CD14-positive monocyte (primary cell): ENCODE results near the gene ZNF69. TPM values are rescaled to one million over a fixed set of nuclear protein-coding genes. Genes with fewer than 3 reads are reported as not detected.

Experiments
- DNase-seq, 3 donors: peaks; one replicate each; pipeline ENCODE4 v3.0.0-alpha.2; 2011 to 2022
- H2AFZ ChIP-seq: 2 replicates; pipeline ENCODE4 v1.6.0; 2012; ENCODE audit warnings: mild to moderate bottlenecking, low read depth, low read length, inconsistent platforms; ENCODE audit not compliant: insufficient read depth, poor library complexity, severe bottlenecking
- H3K27ac ChIP-seq, 2 donors: 1 replicate in 1 of 2; 2 replicates in 1 of 2; pipeline ENCODE4 v1.5.1; 2012 to 2013; ENCODE audit warnings: low read length in 2 of 2, control low read depth in 1 of 2, inconsistent platforms in 1 of 2, low read depth in 1 of 2, mild to moderate bottlenecking in 1 of 2
- H3K27me3 ChIP-seq, 2 donors: one replicate each; pipeline versions ENCODE4 v1.6.0 to v1.6.1; 2011 to 2013; ENCODE audit warnings: low read length in 2 of 2; ENCODE audit not compliant: control insufficient read depth in 2 of 2, insufficient read depth in 2 of 2
- H3K36me3 ChIP-seq, 2 donors: replicated peaks in 1 of 2; 1 replicate in 1 of 2; 2 replicates in 1 of 2; pipeline versions ENCODE4 v1.5.1 to v1.6.1; 2012 to 2013; ENCODE audit warnings: low read length in 2 of 2, control low read depth in 1 of 2, inconsistent platforms in 1 of 2, mild to moderate bottlenecking in 1 of 2; ENCODE audit not compliant: insufficient read depth in 2 of 2, control insufficient read depth in 1 of 2
- H3K4me1 ChIP-seq, 2 donors: 1 replicate in 1 of 2; 2 replicates in 1 of 2; pipeline versions ENCODE4 v1.5.1 to v1.6.1; 2012 to 2013; ENCODE audit warnings: low read length in 2 of 2, control low read depth in 1 of 2, inconsistent platforms in 1 of 2, mild to moderate bottlenecking in 1 of 2, moderate library complexity in 1 of 2; ENCODE audit not compliant: insufficient read depth in 2 of 2, control insufficient read depth in 1 of 2
- H3K4me2 ChIP-seq: replicated peaks from 2 replicates; pipeline ENCODE3; 2012; ENCODE audit warnings: low read length, moderate library complexity, mild to moderate bottlenecking; ENCODE audit not compliant: poor library complexity, severe bottlenecking; ENCODE audit errors: extremely low read depth
- H3K4me3 ChIP-seq, 3 experiments: fragments of 200-600 bp in 1 of 3; sonication (generic) in 1 of 3; replicated peaks in 1 of 3; 1 replicate in 2 of 3; 2 replicates in 1 of 3; pipeline ENCODE4 v1.5.1; 2011 to 2013; ENCODE audit warnings: low read length in 3 of 3, mild to moderate bottlenecking in 3 of 3, control low read depth in 2 of 3, low read depth in 2 of 3, inconsistent platforms in 1 of 3, moderate library complexity in 1 of 3
- H3K79me2 ChIP-seq: 2 replicates; pipeline ENCODE4 v1.6.0; 2012; ENCODE audit warnings: mild to moderate bottlenecking, control low read depth, inconsistent platforms, low read length, moderate library complexity; ENCODE audit not compliant: insufficient read depth
- H3K9ac ChIP-seq: 2 replicates; pipeline ENCODE4 v1.6.0; 2017; ENCODE audit warnings: low read length, mild to moderate bottlenecking; ENCODE audit not compliant: insufficient read depth, poor library complexity, severe bottlenecking
- H3K9me3 ChIP-seq, 2 donors: replicated peaks in 1 of 2; 1 replicate in 1 of 2; 2 replicates in 1 of 2; pipeline versions ENCODE4 v1.5.1 to v1.6.1; 2012 to 2013; ENCODE audit warnings: low read length in 2 of 2, control low read depth in 1 of 2; ENCODE audit not compliant: control insufficient read depth in 1 of 2, insufficient read depth in 1 of 2
- H4K20me1 ChIP-seq: 2 replicates; pipeline ENCODE4 v1.6.0; 2012; ENCODE audit warnings: mild to moderate bottlenecking, low read length, control low read depth, moderate library complexity; ENCODE audit not compliant: insufficient read depth
- H3K27ac Mint-ChIP-seq, 7 donors: one replicate each; pipeline ENCODE4 v1.8.0; 2020; ENCODE audit warnings: mild to moderate bottlenecking in 7 of 7, mixed read lengths in 7 of 7, moderate library complexity in 6 of 7, inconsistent platforms in 2 of 7
- H3K27me3 Mint-ChIP-seq, 3 donors: one replicate each; pipeline ENCODE4 v1.8.0; 2021 to 2022; ENCODE audit warnings: low read depth in 3 of 3, mild to moderate bottlenecking in 3 of 3, mixed read lengths in 3 of 3, moderate library complexity in 3 of 3, inconsistent platforms in 1 of 3
- H3K36me3 Mint-ChIP-seq, 2 donors: one replicate each; pipeline ENCODE4 v1.8.0; 2020; ENCODE audit warnings: mixed read lengths in 2 of 2, inconsistent platforms in 1 of 2, mild to moderate bottlenecking in 1 of 2
- H3K4me1 Mint-ChIP-seq: one replicate; pipeline ENCODE4 v1.8.0; 2020; ENCODE audit warnings: mild to moderate bottlenecking, mixed read lengths
- H3K4me3 Mint-ChIP-seq, 2 donors: one replicate each; pipeline ENCODE4 v1.8.0; 2020; ENCODE audit warnings: mild to moderate bottlenecking in 2 of 2, mixed read lengths in 2 of 2, moderate library complexity in 1 of 2
- H3K9me3 Mint-ChIP-seq, 7 donors: one replicate each; pipeline ENCODE4 v1.8.0; 2020 to 2022; ENCODE audit warnings: mixed read lengths in 7 of 7, mild to moderate bottlenecking in 6 of 7, moderate library complexity in 6 of 7, inconsistent platforms in 2 of 7
- WGBS: methylation state at CpG from one replicate; pipeline ENCODE4 v1.1.5; 2013; ENCODE audit warnings: missing lambda C conversion rate; ENCODE audit not compliant: insufficient coverage; 5-methylcytosine and 5-hydroxymethylcytosine counted together
- intact Hi-C, 2 donors: fragments of 100-400 bp; cut with micrococcal nuclease; formaldehyde crosslinking; loops; one replicate each; pipeline versions ENCODE4 v1.15.0 to v1.15.1; 2023
- polyA plus RNA-seq, 3 donors: library from polyadenylated mRNA; depleted of rRNA in 1 of 3; unstranded in 2 of 3; stranded (reverse) in 1 of 3; fragments of 300-500 nt in 2 of 3; fragments of >200 nt in 1 of 3; fragmentation: Illumina TruSeq in 2 of 3; gene quantifications; 1 replicate in 2 of 3; 2 replicates in 1 of 3; pipeline ENCODE4 v1.2.3, GENCODE V29; 2012 to 2021
- TF ChIP-seq, protein P1 (sequence below): fragments of 200-600 bp; IDR thresholded peaks from one replicate; pipeline ENCODE4 v1.8.0; 2022; ENCODE audit warnings: antibody characterized with exemption, mild to moderate bottlenecking

ZNF69 gene
- polyA plus RNA-seq, 3 donors = 0.98 to 1.7 (median 1.1) TPM

DNA sequence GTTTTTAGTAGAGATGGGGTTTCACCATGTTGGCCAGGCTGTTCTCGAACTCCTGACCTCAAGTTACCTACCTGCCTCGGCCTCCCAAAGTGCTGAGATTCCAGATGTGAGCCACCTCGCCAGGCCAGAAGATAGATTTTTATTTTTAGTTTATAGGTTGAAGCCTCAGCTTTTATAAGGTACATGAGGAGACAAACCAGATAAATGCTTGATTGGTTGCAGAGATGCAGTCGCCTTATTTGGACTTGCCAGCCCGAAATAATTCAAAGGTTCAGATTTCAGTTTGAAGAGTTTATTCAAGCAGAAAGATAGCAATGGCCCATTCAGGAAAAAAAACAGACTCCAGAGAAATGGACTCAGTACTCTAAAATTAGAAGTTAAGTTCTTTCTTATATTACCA lies 3.1 kb downstream of the ZNF69 start:
- no peak for DNase-seq
- WGBS = 100% methylated on average over 1 of the region's 5 CpGs
- intact Hi-C loops = no loop called here

GRCh38 chr19:11894851-11895250 lies 7.3 kb downstream of the ZNF69 start:
- Histone ChIP-seq H3K9ac (no peak overlapping the region), H2AFZ (no peak overlapping the region), H3K4me2 (no peak overlapping the region), H3K9me3 (peaks cover 57 to 67% of the 10 kb centered on the region in 2 donors), H4K20me1 (no peaks in the 10 kb centered on the region), H3K4me1 (no peaks in the 10 kb centered on the region), H3K79me2 (peaks cover 34% of the 10 kb centered on the region), H3K36me3 (peaks cover 4 to 22% of the 10 kb centered on the region in 2 donors), H3K27ac (no peak overlapping the region), H3K4me3 (no peak overlapping the region), H3K27me3 (no peaks in the 10 kb centered on the region)
- H3K27ac Mint-ChIP-seq = no peak overlapping the region
- H3K36me3 Mint-ChIP-seq = peaks cover 35 to 49% of the 10 kb centered on the region in 2 donors
- intact Hi-C loops = no loop called here
- TF ChIP-seq, protein P1, sequence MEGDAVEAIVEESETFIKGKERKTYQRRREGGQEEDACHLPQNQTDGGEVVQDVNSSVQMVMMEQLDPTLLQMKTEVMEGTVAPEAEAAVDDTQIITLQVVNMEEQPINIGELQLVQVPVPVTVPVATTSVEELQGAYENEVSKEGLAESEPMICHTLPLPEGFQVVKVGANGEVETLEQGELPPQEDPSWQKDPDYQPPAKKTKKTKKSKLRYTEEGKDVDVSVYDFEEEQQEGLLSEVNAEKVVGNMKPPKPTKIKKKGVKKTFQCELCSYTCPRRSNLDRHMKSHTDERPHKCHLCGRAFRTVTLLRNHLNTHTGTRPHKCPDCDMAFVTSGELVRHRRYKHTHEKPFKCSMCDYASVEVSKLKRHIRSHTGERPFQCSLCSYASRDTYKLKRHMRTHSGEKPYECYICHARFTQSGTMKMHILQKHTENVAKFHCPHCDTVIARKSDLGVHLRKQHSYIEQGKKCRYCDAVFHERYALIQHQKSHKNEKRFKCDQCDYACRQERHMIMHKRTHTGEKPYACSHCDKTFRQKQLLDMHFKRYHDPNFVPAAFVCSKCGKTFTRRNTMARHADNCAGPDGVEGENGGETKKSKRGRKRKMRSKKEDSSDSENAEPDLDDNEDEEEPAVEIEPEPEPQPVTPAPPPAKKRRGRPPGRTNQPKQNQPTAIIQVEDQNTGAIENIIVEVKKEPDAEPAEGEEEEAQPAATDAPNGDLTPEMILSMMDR = no peak
- peaks cover 30 to 81% (median 64%) of the 10 kb centered on the region in 7 donors for H3K9me3 Mint-ChIP-seq
- peaks cover 1% of the 10 kb centered on the region for H3K4me1 Mint-ChIP-seq
- WGBS = 100% methylated on average over 5 of the region's 6 CpGs
- DNase-seq = no peak
- H3K4me3 Mint-ChIP-seq = no peak overlapping the region
- H3K27me3 Mint-ChIP-seq = no peaks in the 10 kb centered on the region

More for the DNA sequence above, 3.1 kb downstream of the ZNF69 start:
- Histone ChIP-seq H3K27me3 (no peaks in the 10 kb centered on the region), H3K4me2 (no peak overlapping the region), H2AFZ (no peak overlapping the region), H3K27ac (no peak overlapping the region), H3K36me3 (peaks cover 4 to 22% of the 10 kb centered on the region in 2 donors), H3K9me3 (peaks cover 31 to 40% of the 10 kb centered on the region in 2 donors), H3K9ac (no peak overlapping the region), H4K20me1 (no peaks in the 10 kb centered on the region), H3K79me2 (peaks cover 42% of the 10 kb centered on the region), H3K4me1 (peaks cover 19 to 23% of the 10 kb centered on the region in 2 donors), H3K4me3 (no peak overlapping the region)
- Mint-ChIP-seq H3K27ac (no peak overlapping the region), H3K4me3 (no peak overlapping the region), H3K9me3 (peaks cover 24 to 52% (median 47%) of the 10 kb centered on the region in 7 donors), H3K4me1 (peaks cover 25% of the 10 kb centered on the region), H3K36me3 (peaks cover 25 to 42% of the 10 kb centered on the region in 2 donors), H3K27me3 (no peaks in the 10 kb centered on the region)
- TF ChIP-seq, protein P1 = no peak
